ENCODE results near the gene GRID2IP.
"Not testable (repeated sequence)": the region's sequence is repeated elsewhere in the genome, so short reads cannot be mapped to it uniquely, and the experiment has no call there.

Gene GRID2IP

DNA sequence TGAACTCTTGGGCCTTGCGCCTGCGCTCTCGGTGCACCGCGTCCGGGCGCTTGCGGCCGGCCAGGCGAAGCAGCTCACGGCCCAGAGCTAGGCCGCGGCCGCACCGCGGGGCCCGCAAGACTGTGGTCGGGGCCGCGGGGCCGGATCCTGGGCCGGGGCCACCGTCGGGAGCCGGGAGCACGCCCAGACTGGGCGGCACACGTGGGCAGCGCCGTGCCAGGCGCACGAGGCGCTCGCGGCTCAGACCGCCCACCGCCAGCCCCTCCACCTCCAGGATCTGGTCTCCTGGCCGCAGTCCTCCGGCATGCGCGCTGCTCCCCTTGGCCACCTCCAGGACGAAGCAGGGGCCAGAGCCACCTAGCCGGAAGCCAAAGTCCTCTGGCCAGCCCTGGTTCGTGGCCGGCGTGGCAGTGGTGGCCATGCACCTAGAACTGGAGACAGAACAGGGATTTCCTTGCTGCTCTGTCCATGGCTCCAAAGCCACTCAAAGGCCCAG, at the start of gene GRID2IP:
GRID2IP (minus strand) TSS at position 446 of the 496 bp plus-strand sequence; CDS start at position 421, 25 bp downstream.
- DNase-seq = no peak

DNA sequence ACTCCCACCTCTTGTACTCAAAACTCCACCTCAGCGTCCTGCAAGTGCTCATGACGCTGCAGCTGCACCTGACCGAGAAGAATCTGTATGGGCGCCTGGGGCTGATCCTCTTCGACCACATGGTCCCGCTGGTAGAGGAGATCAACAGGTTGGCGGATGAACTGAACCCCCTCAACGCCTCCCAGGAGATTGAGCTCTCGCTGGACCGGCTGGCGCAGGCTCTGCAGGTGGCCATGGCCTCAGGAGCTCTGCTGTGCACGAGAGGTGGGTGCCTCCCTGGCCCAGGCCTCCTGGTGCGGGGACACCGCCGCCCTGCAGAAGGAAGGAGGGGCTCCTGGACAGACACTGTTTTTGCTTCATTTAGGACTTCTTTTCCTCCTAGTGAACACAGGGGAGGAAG, 48.8 kb upstream of the GRID2IP start:
- no peak for DNase-seq

DNA sequence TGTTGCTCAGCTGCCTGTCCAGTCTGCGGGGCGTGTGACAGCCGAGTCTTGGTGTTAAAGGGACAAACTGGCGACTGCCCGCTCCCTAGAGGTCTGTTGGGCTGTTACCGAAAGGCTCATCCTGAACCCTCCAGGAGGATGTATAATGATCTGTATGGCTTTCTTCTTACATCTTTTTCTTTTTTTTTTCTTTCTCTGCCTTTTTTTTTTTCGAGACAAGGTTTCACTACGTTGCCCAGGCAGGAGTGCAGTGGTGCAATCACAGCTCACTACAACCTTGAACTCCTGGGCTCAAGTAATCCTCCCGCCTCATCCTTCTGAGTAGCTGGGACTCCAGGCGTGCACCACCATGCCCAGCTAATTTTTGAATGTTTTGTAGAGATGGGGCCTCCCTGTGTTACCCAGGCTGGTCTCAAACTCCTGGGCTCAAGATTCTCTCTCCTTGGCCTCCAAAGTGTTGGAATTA, 39.4 kb upstream of the GRID2IP start:
- DNase-seq = no peak

DNA sequence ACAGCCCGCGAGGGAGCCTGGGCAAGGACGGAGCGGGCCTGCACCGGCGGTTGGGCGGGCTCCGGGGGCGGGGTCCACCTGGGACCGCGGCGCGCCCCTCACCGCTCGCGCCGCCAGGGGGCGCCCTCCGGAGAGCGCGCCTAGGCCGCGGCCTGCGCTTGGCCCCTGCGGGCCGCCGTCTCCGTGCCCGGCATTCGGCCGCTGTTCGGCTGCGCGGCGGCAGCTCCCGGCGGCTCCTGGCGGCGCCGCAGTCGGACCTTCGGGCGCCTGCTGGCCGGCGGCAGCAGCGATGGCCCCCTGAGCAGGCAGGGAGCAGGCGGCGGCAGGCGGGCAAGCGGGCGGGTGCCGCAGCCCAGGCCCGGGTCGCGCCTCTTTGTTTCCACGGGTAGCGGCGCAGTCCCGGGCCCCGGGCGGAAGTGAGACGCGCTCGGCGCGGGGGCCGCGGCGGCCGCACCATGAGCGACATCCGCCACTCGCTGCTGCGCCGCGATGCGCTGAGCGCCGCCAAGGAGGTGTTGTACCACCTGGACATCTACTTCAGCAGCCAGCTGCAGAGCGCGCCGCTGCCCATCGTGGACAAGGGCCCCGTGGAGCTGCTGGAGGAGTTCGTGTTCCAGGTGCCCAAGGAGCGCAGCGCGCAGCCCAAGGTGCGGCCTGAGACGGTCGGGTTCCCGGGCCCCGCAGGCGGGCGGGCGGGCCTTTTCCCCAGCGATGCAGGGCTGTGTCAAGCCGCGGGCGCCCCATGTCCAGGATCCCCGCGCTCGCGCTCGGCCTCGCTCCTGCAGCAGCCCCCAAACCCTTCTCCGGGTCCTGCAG, 38.8 kb upstream of the GRID2IP start, which contains the start of gene INTS15:
INTS15 (plus strand) TSS at position 193 of the 816 bp plus-strand sequence; CDS start at position 456, 263 bp downstream.
- peak; percentile 77 to 86 for DNase-seq

DNA sequence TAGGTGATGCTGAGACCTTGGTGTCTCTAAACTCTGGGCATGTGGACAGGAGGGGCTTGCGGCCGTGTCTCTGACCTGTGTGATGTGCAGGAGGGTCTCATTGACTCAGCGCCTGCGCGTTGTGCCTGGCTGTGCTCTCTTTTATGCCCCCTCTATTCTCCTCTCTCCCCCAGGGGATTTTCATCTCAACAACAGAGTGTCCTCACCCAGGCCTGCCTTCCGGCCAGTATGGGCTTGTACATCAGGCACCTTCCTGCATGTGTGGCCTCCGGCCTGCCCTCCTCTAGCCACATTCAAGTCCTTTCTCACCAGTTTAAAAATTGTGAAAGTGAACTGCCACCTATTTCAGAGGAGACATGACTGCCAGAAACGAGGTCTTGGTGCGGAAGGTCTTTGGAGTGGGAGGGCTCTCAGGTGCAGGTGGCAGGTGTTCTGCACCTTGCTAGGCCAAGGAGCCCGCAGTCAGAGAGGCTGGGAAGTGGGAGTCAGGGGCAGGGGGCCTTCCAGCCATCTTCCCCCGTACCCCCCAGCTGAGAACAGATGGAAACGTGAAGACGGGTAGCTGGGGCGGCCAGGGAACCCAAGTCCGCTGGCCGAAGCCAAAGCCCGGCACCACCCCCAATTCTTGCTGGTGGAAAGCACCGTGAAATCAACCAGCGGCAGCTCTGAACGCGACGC, 38.0 kb upstream of the GRID2IP start:
- DNase-seq = no peak

DNA sequence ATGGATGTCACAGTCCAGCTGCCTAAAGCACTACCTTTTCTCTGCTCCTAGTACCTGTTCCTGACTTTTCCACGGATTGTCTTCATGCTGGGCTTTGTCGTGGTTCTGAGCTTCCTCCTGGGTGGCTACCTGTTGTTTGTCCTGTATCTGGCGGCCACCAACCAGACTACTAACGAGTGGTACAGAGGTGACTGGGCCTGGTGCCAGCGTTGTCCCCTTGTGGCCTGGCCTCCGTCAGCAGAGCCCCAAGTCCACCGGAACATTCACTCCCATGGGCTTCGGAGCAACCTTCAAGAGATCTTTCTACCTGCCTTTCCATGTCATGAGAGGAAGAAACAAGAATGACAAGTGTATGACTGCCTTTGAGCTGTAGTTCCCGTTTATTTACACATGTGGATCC, 37.3 kb upstream of the GRID2IP start:
- DNase-seq = no peak

DNA sequence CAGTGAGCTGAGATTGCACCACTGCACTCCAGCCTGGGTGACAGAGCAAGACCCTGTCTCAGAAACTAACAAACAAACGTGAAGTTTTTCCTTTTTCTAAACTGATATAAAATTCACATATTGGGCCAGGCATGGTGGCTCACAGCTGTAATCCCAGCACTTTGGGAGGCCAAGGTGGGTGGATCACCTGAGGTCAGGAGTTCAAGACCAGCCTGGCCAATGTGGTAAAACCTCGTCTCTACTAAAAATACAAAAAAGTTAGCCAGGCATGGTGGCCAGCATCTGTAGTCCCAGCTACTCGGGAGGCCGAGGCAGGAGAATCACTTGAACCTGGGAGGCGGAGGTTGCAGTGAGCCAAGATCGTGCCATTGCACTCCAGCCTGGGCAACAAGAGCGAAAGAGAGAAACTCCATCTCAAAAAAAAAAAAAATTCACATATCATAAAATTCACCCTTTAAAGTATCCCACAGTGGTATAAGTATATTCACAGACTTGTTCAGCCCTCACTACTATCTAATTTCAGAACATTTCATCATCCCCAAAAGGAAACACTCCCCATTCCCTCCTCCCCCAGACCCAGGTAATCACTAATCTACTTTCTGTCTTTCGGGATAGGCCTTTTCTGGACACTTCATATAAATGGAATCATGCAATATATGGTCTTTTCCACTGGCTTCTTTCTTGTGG, 34.6 kb upstream of the GRID2IP start:
- DNase-seq = not testable (repeated sequence)

DNA sequence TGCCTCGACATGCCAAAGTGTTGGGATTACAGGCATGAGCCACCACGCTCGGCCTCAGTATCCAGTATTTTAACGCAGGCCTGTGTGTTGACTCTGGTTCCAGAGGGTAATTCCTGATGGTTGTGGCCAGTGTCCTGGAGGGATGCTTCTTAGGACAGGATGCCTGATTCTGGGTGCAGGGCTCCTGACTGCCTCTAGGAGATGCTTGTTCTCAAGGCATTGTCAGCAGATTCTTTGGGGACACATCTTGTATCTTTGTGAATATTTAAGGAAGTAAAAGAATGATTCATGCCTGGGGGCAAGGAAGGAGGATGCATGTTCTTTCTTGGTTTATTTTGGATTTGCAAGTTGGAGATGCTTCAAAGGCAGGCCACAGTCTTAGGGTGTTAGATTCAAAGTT, 28.2 kb upstream of the GRID2IP start:
- no peak for DNase-seq

DNA sequence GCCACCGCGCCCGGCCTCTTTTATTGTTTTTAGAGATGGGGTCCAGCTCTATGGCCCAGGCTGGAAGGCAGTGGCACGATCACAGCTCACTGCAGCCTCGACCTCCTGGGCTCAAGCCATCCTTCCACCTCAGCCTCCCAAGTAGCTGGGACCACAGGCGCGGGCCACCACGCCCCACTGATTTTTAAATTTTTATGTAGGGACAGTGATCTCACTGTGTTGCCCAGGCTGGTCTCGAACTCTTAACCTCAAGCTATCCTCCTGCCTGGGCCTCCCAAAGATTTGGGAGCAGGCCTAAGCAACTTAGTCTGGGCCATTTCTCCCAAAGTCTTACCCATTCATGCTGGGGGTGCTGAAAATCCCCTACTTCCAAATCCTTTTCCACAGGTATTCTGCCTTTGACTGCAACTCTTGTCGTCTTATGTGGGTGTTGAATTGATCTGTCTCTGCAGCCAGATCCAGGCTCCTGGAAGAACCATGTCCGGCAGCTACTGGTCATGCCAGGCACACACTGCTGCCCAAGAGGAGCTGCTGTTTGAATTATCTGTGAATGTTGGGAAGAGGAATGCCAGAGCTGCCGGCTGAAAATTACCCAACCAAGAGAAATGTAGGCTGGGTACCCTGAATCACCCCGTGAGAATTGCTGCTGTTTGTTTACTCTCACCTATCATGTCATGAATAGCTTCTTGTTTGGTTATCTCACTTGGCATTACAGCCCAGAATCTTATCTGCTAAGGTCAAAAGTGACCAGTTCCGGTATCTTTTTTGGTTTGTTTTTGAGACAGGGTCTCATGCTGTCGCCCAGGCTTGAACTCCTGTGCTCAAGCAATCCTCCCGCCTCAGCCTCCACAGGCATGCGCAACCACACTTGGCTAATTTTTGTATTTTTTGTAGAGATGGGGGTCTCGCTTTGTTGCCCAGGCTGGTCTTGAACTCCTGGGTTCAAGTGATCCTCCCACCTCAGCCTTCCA, 27.1 kb upstream of the GRID2IP start:
- DNase-seq = no peak

DNA sequence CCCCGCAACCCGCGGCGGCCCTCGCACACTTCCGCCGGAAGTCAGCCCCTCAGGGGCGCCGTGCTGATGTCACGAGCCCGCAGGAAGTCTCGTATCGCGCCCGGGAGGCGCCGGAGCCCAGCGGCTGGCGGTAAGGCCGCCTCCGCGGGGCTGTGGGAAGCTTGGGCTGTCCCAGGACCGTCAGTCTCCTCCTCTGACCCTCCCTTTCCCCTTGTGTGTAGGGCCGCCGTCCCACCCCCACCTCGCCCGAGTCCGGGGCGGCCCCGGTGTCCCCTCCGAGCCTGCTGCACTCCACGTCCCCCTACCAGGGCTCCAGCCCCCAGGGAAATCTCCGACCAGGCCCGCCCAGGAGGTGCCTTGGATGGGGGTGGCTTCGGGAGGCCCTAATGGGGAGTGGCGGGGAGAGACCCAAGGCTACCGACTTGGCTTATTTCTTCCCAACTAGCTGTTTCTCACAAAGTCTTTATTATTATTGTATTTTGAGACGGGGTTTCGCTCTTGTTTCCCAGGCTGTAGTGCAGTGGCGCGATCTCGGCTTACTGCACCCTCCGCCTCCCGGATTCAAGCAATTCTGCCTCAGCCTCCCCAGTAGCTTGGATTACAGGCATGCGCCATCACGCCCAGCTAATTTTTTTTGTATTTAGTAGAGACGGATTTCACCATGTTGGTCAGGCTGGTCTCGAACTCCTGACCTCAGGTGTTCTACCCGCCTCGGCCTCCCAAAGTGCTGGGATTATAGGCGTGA, 26.3 kb upstream of the GRID2IP start, which contains the start of gene ZDHHC4:
ZDHHC4 (plus strand) TSS at position 86 of the 745 bp plus-strand sequence. CDS start 3,108 bp downstream, outside the sequence.
- DNase-seq = peak; percentile 86

DNA sequence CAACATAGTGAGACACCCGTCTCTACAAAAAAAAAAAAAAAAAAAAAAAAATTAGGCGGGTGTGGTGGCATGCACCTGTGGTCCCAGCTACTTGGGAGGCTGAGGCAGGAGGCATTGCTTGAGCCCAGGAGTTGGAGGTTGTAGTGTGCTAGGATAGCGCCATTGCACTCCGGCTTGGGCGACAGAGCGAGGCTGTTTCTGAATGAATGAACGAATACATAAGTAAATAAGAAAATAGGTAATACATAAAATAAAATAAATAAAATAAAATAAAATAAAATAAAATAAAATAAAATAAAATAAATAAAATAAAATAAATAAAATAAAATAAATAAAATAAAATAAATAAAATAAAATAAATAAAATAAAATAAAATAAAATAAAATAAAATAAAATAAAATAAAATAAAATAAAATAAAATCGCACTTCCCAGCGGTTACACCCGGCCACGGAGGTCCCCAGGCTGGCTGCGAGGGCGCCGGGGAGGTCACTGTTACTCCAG, 25.7 kb upstream of the GRID2IP start:
- not testable (repeated sequence) for DNase-seq

DNA sequence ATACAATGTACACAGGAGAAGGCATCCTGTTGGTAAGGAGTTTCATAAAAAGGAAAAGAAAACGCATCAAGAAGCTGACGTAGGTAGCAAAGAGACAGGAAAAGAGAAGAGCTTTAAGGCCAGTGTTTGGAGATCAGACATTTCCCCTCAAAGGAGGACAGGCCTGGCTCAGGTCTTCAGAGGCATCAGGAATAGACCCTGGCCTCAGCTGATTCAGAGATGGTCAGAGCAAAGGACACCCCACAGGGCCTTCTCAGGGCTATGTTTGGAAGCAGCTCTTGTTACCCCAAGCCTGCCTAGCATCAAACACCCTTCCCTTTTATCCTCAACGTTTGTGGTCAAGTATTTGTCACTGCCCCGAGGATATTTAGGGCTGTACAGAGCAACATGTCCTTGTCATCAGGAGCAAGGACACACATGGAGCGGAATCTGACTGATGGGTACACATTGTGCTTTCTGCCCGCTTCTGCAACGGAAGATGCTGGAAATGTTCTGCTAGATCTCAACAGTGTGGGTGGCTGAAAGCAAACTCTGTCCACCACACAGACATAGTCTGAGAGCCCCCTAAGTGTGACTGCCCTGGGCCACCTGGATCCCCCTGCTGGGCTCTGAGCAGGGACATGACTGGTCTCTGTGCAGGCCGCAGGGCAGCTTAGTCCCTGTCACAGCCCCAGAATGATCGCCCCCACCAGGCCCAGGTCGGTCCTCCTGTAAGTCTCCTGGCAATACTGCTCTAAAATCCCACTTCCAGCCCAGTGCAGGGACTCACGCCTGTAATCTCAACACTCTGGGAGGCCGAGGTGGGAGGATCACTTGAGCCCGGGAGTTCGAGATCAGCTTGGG, 25.0 kb upstream of the GRID2IP start:
- no peak for DNase-seq

DNA sequence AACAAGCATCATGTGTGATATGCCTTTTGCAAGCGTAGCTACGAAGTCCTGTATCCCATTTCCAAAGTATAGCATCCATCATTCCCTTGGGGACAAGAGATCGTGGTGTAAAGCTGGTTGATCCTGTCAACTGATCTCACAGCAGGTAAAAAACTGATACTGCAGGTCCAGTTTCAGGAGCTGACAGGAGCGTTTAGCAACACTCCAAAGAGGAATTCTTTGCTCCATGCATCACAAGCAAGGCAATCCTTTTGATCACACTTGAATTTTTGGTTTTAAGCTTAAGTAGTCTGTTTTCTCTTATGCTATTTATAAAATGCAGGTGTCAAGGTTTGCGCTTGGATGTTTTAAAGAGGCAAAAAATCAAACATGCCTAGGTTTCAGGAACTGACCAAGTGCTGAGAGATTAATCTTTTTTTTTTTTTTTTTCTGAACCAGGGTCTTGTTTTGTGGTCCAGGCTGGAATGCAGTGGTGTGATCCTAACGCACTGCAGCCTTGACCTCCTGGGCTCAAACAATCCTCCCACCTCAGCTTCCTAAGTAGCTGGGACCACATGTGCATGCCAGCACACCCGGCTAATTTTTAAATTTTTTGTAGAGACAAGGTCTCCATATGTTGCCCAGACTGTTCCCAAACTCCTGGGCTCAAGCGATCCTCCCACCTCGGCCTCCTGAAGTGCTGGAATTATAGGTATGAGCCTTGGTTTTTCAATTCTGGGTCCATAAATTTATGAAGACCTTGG, 24.2 kb upstream of the GRID2IP start:
- no peak for DNase-seq

DNA sequence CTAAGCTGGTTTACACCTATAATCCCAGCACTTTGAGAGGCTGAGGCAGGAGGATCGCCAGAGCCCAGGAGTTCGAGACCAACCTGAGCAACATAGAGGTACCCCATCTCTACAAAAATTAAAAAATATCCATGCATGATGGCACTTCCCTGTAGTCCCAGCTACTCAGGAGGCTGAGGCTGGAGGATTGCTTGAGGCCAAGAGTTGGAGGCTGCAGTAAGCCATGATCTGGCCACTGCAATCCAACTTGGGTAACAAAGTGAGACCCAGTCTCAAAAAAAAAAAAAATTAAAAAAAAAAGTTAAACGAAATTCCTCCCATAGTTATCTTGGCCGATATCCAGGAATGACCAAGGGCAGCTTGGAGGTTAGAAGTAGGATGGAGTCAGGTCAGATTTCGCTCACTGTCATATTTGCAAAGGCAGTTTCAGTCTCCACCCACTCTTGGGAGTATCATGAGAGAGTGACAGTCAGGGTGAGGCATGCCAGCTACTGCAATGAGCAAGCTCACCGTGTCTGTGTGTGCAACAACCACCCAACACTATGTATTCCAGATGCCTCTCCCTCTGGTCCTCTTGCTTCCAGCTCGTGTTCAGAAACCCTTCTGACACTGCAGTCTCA, 20.0 kb upstream of the GRID2IP start:
- DNase-seq = no peak

DNA sequence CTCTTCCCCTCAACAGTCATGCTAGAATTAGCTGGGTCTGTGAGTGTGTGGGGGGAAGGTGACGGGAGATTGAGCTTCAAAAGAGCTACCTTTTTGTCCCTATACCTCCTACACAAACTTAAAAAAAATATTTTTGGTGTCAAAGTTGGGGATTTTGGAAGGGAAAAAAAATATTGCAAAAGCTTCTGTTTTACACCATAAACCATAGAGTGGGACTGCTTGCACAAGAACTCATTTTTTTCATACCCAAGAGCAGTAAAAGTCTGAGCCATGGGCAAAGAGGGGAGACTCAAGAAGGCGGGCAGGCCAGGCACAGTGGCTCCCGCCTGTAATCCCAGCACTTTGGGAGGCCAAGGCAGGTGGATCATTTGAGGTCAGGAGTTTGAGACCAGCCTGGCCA, 16.6 kb upstream of the GRID2IP start:
- DNase-seq = no peak

DNA sequence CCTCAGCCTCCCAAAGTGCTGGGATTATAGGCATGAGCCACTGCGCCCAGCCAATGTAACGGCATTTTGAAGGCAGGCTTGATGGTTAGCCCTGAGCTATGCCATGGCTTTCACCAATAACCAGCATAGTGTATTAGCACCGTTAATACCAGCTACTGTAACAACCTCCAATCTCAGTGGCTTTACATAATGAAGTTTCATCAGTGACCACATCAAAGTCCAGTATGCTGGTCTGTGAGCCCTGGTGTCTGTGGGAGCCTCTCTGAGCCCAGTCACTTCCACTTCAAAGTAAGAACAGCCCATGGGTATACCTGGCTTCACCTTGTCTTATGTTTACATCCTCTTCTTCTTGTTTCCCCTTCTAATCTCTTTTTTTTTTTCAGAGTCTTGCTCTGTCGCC, 14.4 kb upstream of the GRID2IP start:
- DNase-seq = no peak

DNA sequence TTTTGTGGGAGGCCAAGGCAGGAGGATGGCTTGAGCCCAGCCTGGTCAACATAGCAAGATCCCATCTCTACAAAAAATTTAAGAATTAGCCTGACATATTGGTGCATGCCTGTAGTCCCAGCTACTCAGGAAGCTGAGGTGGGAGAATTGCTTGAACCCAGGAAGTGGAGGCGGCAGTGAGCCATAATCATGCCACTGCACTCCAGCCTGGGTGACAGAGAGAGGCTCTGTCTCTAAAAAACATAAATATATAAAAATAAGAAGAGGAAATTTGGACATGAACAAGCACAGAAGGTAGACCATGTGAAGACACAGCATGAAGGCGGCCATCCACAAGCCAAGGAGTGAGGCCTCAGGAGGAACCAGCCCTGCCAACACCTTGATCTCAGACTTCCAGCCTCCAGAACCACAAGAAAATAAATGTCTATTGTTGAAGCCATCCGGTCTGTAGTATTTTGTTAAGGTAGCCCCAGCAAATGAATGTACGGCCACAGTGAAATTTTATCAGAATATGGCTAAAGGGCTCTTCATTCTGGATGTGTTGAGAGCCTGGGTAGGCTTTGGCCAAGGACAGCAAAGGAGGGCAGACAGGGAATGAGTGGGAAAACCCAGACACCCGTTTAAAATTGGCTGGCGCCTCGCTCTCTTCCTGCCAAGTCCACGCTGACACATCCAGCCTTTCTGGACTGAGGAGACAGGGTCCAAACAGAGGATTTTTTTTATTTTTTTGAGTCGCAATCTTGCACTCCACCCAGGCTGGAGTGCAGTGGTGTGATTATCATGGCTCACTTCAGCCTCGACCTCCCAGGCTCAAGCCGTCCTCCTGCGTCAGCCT, 12.9 kb upstream of the GRID2IP start:
- no peak for DNase-seq

DNA sequence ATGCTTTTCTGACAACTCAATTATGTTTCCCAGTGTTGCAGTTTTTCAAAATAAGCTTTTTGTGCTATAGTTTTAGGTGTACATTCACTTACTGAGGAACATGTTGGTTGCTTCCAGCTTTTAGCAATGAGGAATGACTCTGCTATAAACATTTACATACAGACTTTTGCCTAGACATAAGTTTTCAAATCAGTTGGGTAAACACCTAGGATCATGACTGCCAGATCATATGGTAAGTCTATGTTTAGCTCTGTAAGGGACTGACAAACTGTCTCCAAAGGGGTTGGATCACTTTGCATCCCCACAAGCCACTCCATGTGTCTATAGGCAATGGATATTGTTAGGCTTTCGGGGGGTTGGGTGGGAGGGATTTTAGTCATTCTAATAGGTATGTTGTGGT, 10.8 kb upstream of the GRID2IP start:
- no peak for DNase-seq
